Putamen (tissue), 1 donor: ENCODE results near the gene PRKCB.

ENCODE experiments used
- DNase-seq: peaks from one replicate; pipeline ENCODE4 v3.0.0-alpha.2; 2016; ENCODE audit warnings: low spot score

The PRKCB gene

GRCh38 chr16:23943604-23944003, 107.8 kb downstream of the PRKCB start:
- no peak for DNase-seq

GRCh38 chr16:23944381-23944780, 108.6 kb downstream of the PRKCB start:
- DNase-seq = peak; percentile 31

- DNase-seq = no peak
Measured at GRCh38 chr16:23945243-23945642, 109.5 kb downstream of the PRKCB start.

GRCh38 chr16:23947838-23948237, 112.1 kb downstream of the PRKCB start:
- DNase-seq = no peak

- DNase-seq = no peak
Measured at GRCh38 chr16:23948949-23949411, 113.2 kb downstream of the PRKCB start.

GRCh38 chr16:23949630-23950290, 114.0 kb downstream of the PRKCB start:
- no peak for DNase-seq

GRCh38 chr16:23950291-23950894, 114.6 kb downstream of the PRKCB start:
- DNase-seq = no peak

- peak; percentile 71 for DNase-seq
Measured at GRCh38 chr16:23950898-23951297, 115.1 kb downstream of the PRKCB start.

GRCh38 chr16:23952128-23952970, 116.6 kb downstream of the PRKCB start:
- DNase-seq = peak; percentile 68

- DNase-seq = no peak
Measured at GRCh38 chr16:23952971-23953300, 117.2 kb downstream of the PRKCB start.

- no peak for DNase-seq
Measured at GRCh38 chr16:23953476-23953875, 117.7 kb downstream of the PRKCB start.

- DNase-seq = no peak
Measured at GRCh38 chr16:23955088-23955487, 119.3 kb downstream of the PRKCB start.

GRCh38 chr16:23957287-23957686, 121.5 kb downstream of the PRKCB start:
- no peak for DNase-seq

GRCh38 chr16:23959072-23959751, 123.4 kb downstream of the PRKCB start:
- DNase-seq = peak; percentile 61

- DNase-seq = no peak
Measured at GRCh38 chr16:23959752-23960072, 123.9 kb downstream of the PRKCB start.

- no peak for DNase-seq
Measured at GRCh38 chr16:23960081-23960885, 124.5 kb downstream of the PRKCB start.

GRCh38 chr16:23962001-23962400, 126.2 kb downstream of the PRKCB start:
- DNase-seq = no peak

GRCh38 chr16:23964136-23964535, 128.4 kb downstream of the PRKCB start:
- DNase-seq = no peak

- no peak for DNase-seq
Measured at GRCh38 chr16:23965137-23965733, 129.5 kb downstream of the PRKCB start.

- DNase-seq = no peak
Measured at GRCh38 chr16:23966597-23967394, 131.0 kb downstream of the PRKCB start.

- no peak for DNase-seq
Measured at GRCh38 chr16:23967775-23968174, 132.0 kb downstream of the PRKCB start.
